Activated T-helper 1 cell treated with Interleukin-2 at 50 U/mL for 16 hours (primary cell): Measurements from ENCODE around the gene DDX47.
A peak's percentile ranks its signal among the peaks of the same experiment; 100 is the strongest.

Experiments
- DNase-seq: peaks from one replicate; pipeline ENCODE4 v3.0.0-alpha.2; 2020; ENCODE audit warnings: low read depth

Gene DDX47

GRCh38 chr12:12813120-12814101 lies at the start of gene DDX47:
Gene DDX47 (plus strand): TSS chr12:12813346. CDS start chr12:12813368, 22 bp downstream.
- DNase-seq = peak; percentile 93

- DNase-seq = no peak
Observed at GRCh38 chr12:12764824-12765223, 48.3 kb upstream of the DDX47 start.

- DNase-seq = no peak
Observed at GRCh38 chr12:12770262-12770661, 42.9 kb upstream of the DDX47 start.

GRCh38 chr12:12774791-12775190 lies 38.4 kb upstream of the DDX47 start:
- no peak for DNase-seq

- no peak for DNase-seq
Observed at GRCh38 chr12:12776261-12776660, 36.9 kb upstream of the DDX47 start.

GRCh38 chr12:12777092-12777491 lies 36.1 kb upstream of the DDX47 start:
- DNase-seq = no peak

GRCh38 chr12:12779007-12779406 lies 34.1 kb upstream of the DDX47 start:
- DNase-seq = no peak

- no peak for DNase-seq
Observed at GRCh38 chr12:12779529-12779928, 33.6 kb upstream of the DDX47 start.

GRCh38 chr12:12784116-12784515 lies 29.0 kb upstream of the DDX47 start:
- DNase-seq = no peak

- DNase-seq = no peak
Observed at GRCh38 chr12:12784911-12785814, 28.0 kb upstream of the DDX47 start, which contains the start of gene APOLD1. Gene APOLD1 (plus strand): TSS chr12:12785659. CDS start chr12:12785692, 33 bp downstream.

- no peak for DNase-seq
Observed at GRCh38 chr12:12786351-12786705, 26.8 kb upstream of the DDX47 start.

- peak; percentile 71 for DNase-seq
Observed at GRCh38 chr12:12786706-12787601, 26.2 kb upstream of the DDX47 start.

GRCh38 chr12:12788131-12788530 lies 25.0 kb upstream of the DDX47 start:
- DNase-seq = no peak

GRCh38 chr12:12788675-12789368 lies 24.3 kb upstream of the DDX47 start:
- DNase-seq = peak; percentile 33

GRCh38 chr12:12790956-12791355 lies 22.2 kb upstream of the DDX47 start:
- DNase-seq = no peak

- no peak for DNase-seq
Observed at GRCh38 chr12:12791756-12792369, 21.3 kb upstream of the DDX47 start.

GRCh38 chr12:12792421-12792820 lies 20.7 kb upstream of the DDX47 start:
- DNase-seq = no peak

GRCh38 chr12:12794686-12795085 lies 18.5 kb upstream of the DDX47 start:
- no peak for DNase-seq

GRCh38 chr12:12796171-12796570 lies 17.0 kb upstream of the DDX47 start:
- DNase-seq = no peak
